ENCODE results near the gene PSMD5. TPM values are rescaled to one million over a fixed set of nuclear protein-coding genes. Genes with fewer than 3 reads are reported as not detected.

The PSMD5 gene
- total RNA-seq, 5 donors from 2014 or later (not counting 1 experiment from before 2014, with no cell fraction given) = 27.5 to 55.2 (median 47.7) TPM

DNA sequence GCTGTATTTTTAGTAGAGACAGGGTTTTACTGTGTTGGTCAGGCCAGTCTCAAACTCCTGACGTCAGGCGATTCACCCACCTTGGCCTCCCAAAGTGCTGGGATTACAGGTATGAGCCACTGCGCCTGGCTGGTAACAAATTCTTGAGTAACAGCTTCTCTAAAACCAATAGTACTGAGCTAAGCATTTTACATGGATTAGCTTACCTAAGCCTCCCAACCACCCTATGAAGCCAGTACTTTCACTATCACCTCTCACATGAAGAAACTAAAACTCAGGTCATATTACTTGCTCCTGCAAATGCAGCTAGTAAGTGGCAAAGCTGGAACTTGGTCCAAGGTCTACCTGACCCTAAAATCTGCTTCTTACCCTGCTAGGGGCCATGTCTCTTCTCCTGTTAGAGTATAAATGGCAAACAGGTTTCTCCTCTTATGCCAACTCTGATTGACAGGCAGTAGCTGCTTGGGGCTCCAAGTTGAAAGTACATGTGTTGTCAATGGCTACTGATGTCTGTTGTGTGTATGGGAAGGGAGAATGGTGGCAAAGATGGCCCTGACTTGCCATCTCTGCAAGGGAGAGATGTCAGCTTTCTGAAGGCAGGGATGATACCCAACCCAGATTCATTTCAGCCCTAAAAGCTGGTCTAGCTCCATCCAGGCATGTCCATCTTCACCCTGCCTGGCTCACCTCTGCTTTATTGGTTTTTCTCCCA is 30.2 kb upstream of the PSMD5 start:
- Mint-ChIP-seq H3K4me3 (no peak overlapping the region), H3K4me1 (peaks cover 56 to 65% (median 61%) of the 10 kb centered on the region in 3 donors), H3K36me3 (peaks cover 33% of the 10 kb centered on the region)

DNA sequence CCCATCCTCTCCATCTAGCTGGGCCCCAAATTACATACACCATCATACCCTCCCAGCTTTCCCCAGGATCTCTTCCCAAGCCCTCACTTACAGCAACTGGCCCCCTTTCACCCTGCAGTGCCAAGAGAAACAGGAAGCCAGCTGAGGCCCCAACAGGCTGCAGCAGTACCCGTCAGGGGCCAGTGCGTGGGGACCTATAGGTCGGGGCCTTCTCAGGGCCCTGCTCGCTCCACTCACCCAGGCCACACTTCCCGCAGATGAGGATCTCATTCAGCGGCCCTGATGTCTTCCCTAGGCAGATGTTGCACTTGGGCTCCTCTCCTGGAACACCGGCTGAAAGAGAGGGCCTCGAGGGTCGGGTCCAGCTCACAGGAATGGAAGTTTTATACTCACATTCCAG is 27.5 kb upstream of the PSMD5 start:
- H3K4me1 ChIP-seq (ENCODE audit: control insufficient read depth in 1 of 2, extremely low read depth in 1 of 2, insufficient read depth in 2 of 2, low read length in 2 of 2) = peaks cover 9 to 41% of the 10 kb centered on the region in 2 experiments
- ChIA-PET POLR2A (interaction anchor here in 1 of 2 donors (0.7 kb wide), 1 partner anchor 61 kb away, joined by 3 read pairs; no protein-coding TSS in a partner anchor), CTCF (interaction anchor here (0.7 to 3.9 kb wide), 3 partner anchors 62 to 171 kb away, joined by 4 to 39 read pairs (median 31); no protein-coding TSS in a partner anchor)
- Mint-ChIP-seq H3K4me1 (peaks cover 43 to 54% (median 48%) of the 10 kb centered on the region in 3 donors), H3K27me3 (no peaks in the 10 kb centered on the region), H3K36me3 (peaks cover 44% of the 10 kb centered on the region), H3K4me3 (no peak overlapping the region), H3K27ac (peak overlapping the region; percentile 63 to 84), H3K9me3 (no peaks in the 10 kb centered on the region)
- H3K4me3 ChIP-seq (ENCODE audit: control insufficient read depth in 1 of 2, extremely low read depth in 1 of 2, low read length in 1 of 2) = no peak overlapping the region
- DNase-seq (no peak), ATAC-seq (replicated peaks in 1 of 4) (no peak)
- no peaks in the 10 kb centered on the region for H3K9me3 ChIP-seq
- peaks cover 10 to 51% of the 10 kb centered on the region in 2 donors for H3K36me3 ChIP-seq (ENCODE audit: control insufficient read depth in 2 of 2, extremely low read depth in 1 of 2, insufficient read depth in 1 of 2, low read length in 1 of 2)
- peak overlapping the region; percentile 76 for H3K27ac ChIP-seq (ENCODE audit: low read length)
- H3K27me3 ChIP-seq (replicated peaks in 1 of 2; ENCODE audit: control insufficient read depth in 2 of 2, extremely low read depth in 1 of 2, insufficient read depth in 2 of 2, low read length in 1 of 2) = no peaks in the 10 kb centered on the region
- WGBS (ENCODE audit: insufficient coverage) = 89% methylated on average over 7 of the region's 9 CpGs

More for the DNA sequence above, 30.2 kb upstream of the PSMD5 start:
- H3K36me3 ChIP-seq (ENCODE audit: control insufficient read depth in 2 of 2, extremely low read depth in 1 of 2, insufficient read depth in 1 of 2, low read length in 1 of 2) = peaks cover 0 to 32% of the 10 kb centered on the region in 2 donors
- H3K4me1 ChIP-seq (ENCODE audit: control insufficient read depth in 1 of 2, extremely low read depth in 1 of 2, insufficient read depth in 2 of 2, low read length in 2 of 2) = peaks cover 13 to 59% of the 10 kb centered on the region in 2 experiments
- H3K9me3 Mint-ChIP-seq = no peaks in the 10 kb centered on the region
- ChIA-PET CTCF (interaction anchor here (0.6 to 1.9 kb wide), 7 partner anchors 19 to 322 kb away, joined by 3 to 8 read pairs (median 3); no protein-coding TSS in a partner anchor), POLR2A (interaction anchor here (1.0 to 1.2 kb wide), 2 partner anchors 23 to 26 kb away, joined by 4 read pairs; no protein-coding TSS in a partner anchor)
- H3K27ac ChIP-seq (ENCODE audit: low read length) = peak overlapping the region; percentile 14
- 67% methylated on average over 1 of the region's 3 CpGs for WGBS (ENCODE audit: insufficient coverage)
- H3K4me3 ChIP-seq (ENCODE audit: control insufficient read depth in 1 of 2, extremely low read depth in 1 of 2, low read length in 1 of 2) = no peak overlapping the region
- no peaks in the 10 kb centered on the region for H3K9me3 ChIP-seq
- H3K27me3 Mint-ChIP-seq = no peaks in the 10 kb centered on the region
- DNase-seq = peak in 1 of 35 experiments; percentile 29
- ATAC-seq (replicated peaks in 1 of 4) = no peak
- H3K27ac Mint-ChIP-seq = peak overlapping the region; percentile 84 to 90
- H3K27me3 ChIP-seq (replicated peaks in 1 of 2; ENCODE audit: control insufficient read depth in 2 of 2, extremely low read depth in 1 of 2, insufficient read depth in 2 of 2, low read length in 1 of 2) = no peaks in the 10 kb centered on the region

DNA sequence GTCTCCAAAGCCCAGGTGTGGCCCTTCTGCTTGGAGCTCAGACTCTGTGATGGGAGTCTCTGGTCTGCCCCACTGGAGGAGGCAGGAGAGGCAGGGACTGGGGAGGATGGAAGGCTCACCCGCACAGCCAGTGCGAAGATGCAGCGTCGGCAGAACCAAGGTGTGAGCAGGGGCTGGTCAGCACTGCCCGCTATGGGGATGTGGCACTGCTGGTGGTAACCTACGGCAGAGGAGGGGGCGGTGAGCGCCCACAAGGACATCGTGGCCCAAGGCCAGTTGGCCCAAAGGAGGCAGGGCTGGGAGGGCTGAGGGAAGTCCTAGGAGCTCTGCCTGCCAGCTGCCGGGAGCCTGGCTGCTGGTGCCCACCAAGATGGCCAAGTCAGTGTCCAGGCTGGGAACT is 27.0 kb upstream of the PSMD5 start:
- no peaks in the 10 kb centered on the region for H3K9me3 ChIP-seq
- H3K36me3 ChIP-seq (ENCODE audit: control insufficient read depth in 2 of 2, extremely low read depth in 1 of 2, insufficient read depth in 1 of 2, low read length in 1 of 2) = peaks cover 12 to 56% of the 10 kb centered on the region in 2 donors
- Mint-ChIP-seq H3K9me3 (no peaks in the 10 kb centered on the region), H3K27ac (peak overlapping the region; percentile 94 to 97), H3K4me1 (peaks cover 38 to 52% (median 46%) of the 10 kb centered on the region in 3 donors), H3K27me3 (no peaks in the 10 kb centered on the region), H3K4me3 (peak overlapping the region in 1 of 3 donors; percentile 79), H3K36me3 (peaks cover 47% of the 10 kb centered on the region)
- DNase-seq = no peak
- no peaks in the 10 kb centered on the region for H3K27me3 ChIP-seq (replicated peaks in 1 of 2; ENCODE audit: control insufficient read depth in 2 of 2, extremely low read depth in 1 of 2, insufficient read depth in 2 of 2, low read length in 1 of 2)
- 90% methylated on average over 8 of the region's 10 CpGs for WGBS (ENCODE audit: insufficient coverage)
- no peak for ATAC-seq (replicated peaks in 1 of 4)
- H3K4me3 ChIP-seq (ENCODE audit: control insufficient read depth in 1 of 2, extremely low read depth in 1 of 2, low read length in 1 of 2) = no peak overlapping the region
- H3K4me1 ChIP-seq (ENCODE audit: control insufficient read depth in 1 of 2, extremely low read depth in 1 of 2, insufficient read depth in 2 of 2, low read length in 2 of 2) = peaks cover 9 to 41% of the 10 kb centered on the region in 2 experiments
- CTCF ChIA-PET = interaction anchor here (0.7 to 3.9 kb wide), 10 partner anchors 24 to 250 kb away, joined by 3 to 39 read pairs (median 4); no protein-coding TSS in a partner anchor
- POLR2A ChIA-PET = interaction anchor here in 1 of 2 donors (0.5 to 1.9 kb wide), 2 partner anchors 62 to 292 kb away, joined by 9 to 11 read pairs; no protein-coding TSS in a partner anchor
- peak overlapping the region; percentile 76 for H3K27ac ChIP-seq (ENCODE audit: low read length)

GRCh38 chr9:120869360-120869687 is 26.6 kb upstream of the PSMD5 start:
- Histone ChIP-seq H3K4me1 (ENCODE audit: control insufficient read depth in 1 of 2, extremely low read depth in 1 of 2, insufficient read depth in 2 of 2, low read length in 2 of 2) (peaks cover 9 to 39% of the 10 kb centered on the region in 2 experiments), H3K27ac (ENCODE audit: low read length) (peak overlapping the region; percentile 76), H3K4me3 (ENCODE audit: control insufficient read depth in 1 of 2, extremely low read depth in 1 of 2, low read length in 1 of 2) (peak overlapping the region; percentile 57 to 59), H3K36me3 (ENCODE audit: control insufficient read depth in 2 of 2, extremely low read depth in 1 of 2, insufficient read depth in 1 of 2, low read length in 1 of 2) (peaks cover 12 to 55% of the 10 kb centered on the region in 2 donors), H3K27me3 (replicated peaks in 1 of 2; ENCODE audit: control insufficient read depth in 2 of 2, extremely low read depth in 1 of 2, insufficient read depth in 2 of 2, low read length in 1 of 2) (no peaks in the 10 kb centered on the region), H3K9me3 (no peaks in the 10 kb centered on the region)
- Mint-ChIP-seq H3K4me3 (peak overlapping the region; percentile 79 to 89 (median 82)), H3K27ac (peak overlapping the region; percentile 94 to 97), H3K9me3 (no peaks in the 10 kb centered on the region), H3K4me1 (peaks cover 34 to 48% (median 42%) of the 10 kb centered on the region in 3 donors), H3K36me3 (peaks cover 44% of the 10 kb centered on the region), H3K27me3 (no peaks in the 10 kb centered on the region)
- ChIA-PET CTCF (interaction anchor here (0.7 to 3.9 kb wide), 18 partner anchors 21 to 252 kb away, joined by 3 to 39 read pairs (median 6); no protein-coding TSS in a partner anchor), POLR2A (interaction anchor here in 1 of 2 donors (0.5 to 1.9 kb wide), 3 partner anchors 23 to 293 kb away, joined by 3 to 11 read pairs (median 9); no protein-coding TSS in a partner anchor)
- ATAC-seq (replicated peaks in 1 of 4) = no peak
- 0% methylated on average over 5 of the region's 10 CpGs for WGBS (ENCODE audit: insufficient coverage)
- no peak for DNase-seq

DNA sequence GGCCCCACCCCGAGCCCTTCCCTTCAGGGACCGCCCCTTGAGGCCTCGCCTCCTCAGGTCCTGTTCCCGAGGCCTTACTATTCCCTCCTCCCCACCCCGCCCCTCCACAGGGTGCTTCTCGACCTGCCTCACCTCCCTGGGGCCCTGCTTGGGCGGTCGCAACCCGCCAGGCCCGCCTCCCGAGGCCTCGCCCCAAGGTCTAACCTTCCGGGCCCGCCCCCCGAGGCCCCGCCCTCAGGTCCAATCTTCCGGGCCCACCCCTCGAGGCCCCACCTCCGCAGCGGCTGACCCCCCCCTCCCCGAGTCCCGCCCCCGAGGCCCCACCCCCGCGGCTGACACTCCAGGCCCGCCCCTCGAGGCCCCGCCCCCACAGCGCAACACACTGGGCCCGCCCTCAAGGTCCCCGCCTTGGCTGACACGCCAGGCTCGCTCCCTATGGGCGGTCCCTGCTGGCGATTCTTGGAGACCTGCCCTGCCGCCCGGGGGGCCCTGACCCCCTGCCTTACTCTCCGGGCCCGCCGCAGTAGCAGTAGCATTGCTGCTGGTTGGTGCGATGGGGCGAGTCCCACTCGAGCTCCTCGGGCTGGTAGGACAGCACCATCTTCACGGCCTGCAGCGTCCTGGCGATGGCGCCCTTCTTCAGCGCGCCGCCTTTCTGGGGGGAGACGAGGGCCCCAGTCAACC is 26.1 kb upstream of the PSMD5 start:
- Histone ChIP-seq H3K27ac (ENCODE audit: low read length) (peak overlapping the region; percentile 83), H3K4me3 (ENCODE audit: control insufficient read depth in 1 of 2, extremely low read depth in 1 of 2, low read length in 1 of 2) (peak overlapping the region; percentile 57 to 59), H3K27me3 (replicated peaks in 1 of 2; ENCODE audit: control insufficient read depth in 2 of 2, extremely low read depth in 1 of 2, insufficient read depth in 2 of 2, low read length in 1 of 2) (no peaks in the 10 kb centered on the region), H3K9me3 (no peaks in the 10 kb centered on the region), H3K36me3 (ENCODE audit: control insufficient read depth in 2 of 2, extremely low read depth in 1 of 2, insufficient read depth in 1 of 2, low read length in 1 of 2) (peaks cover 12 to 55% of the 10 kb centered on the region in 2 donors), H3K4me1 (ENCODE audit: control insufficient read depth in 1 of 2, extremely low read depth in 1 of 2, insufficient read depth in 2 of 2, low read length in 2 of 2) (peaks cover 9 to 34% of the 10 kb centered on the region in 2 experiments)
- no peaks in the 10 kb centered on the region for H3K9me3 Mint-ChIP-seq
- H3K4me3 Mint-ChIP-seq = peak overlapping the region; percentile 79 to 89 (median 82)
- peak; percentile 86 to 88 (median 87) for ATAC-seq (replicated peaks in 1 of 4)
- peaks cover 29 to 43% (median 36%) of the 10 kb centered on the region in 3 donors for H3K4me1 Mint-ChIP-seq
- no peaks in the 10 kb centered on the region for H3K27me3 Mint-ChIP-seq
- peak overlapping the region; percentile 94 to 97 for H3K27ac Mint-ChIP-seq
- CTCF ChIA-PET = interaction anchor here (0.5 to 3.9 kb wide), 28 partner anchors 20 to 253 kb away, joined by 3 to 39 read pairs (median 4); no protein-coding TSS in a partner anchor
- peaks cover 44% of the 10 kb centered on the region for H3K36me3 Mint-ChIP-seq
- DNase-seq = peak; percentile 91 to 98 (median 96)
- 2% methylated on average over 28 of the region's 52 CpGs for WGBS (ENCODE audit: insufficient coverage)
- POLR2A ChIA-PET = interaction anchor here (0.5 to 1.9 kb wide), 6 partner anchors 19 to 293 kb away, joined by 3 to 11 read pairs (median 6); no protein-coding TSS in a partner anchor

Measured in T-cell (primary cell).